ENCODE measurements around the gene CSPG4.
"Not testable (repeated sequence)": the region's sequence is repeated elsewhere in the genome, so short reads cannot be mapped to it uniquely, and the experiment has no call there.

Gene CSPG4

GRCh38 chr15:75647370-75648155, 65.1 kb downstream of the CSPG4 start, which contains the start of gene SNX33:
SNX33 (plus strand) TSS chr15:75647912; CDS start chr15:75649103, 1,191 bp downstream.
- peak; percentile 7 for DNase-seq

DNA sequence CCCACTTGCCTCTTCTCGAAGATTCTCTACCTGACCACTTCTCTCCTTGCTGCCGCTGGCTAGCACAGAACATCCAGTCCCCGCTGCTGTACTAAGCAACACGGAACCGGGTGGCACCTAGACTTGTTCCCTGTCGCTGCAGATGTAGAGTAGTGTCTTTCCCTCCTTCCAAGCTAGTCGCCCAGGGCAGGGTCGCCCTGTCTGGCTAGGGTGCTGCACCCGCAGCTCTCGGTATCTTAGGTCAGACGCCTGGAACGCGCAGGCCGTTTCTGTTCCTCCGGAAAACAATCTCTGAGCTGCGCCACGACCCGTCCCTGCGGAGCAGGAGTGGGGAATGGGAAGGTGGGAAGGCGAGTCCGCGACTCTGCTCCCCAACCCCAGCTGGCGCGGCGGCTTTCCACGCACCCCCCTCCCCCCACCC, 65.7 kb downstream of the CSPG4 start:
- DNase-seq, result no peak

DNA sequence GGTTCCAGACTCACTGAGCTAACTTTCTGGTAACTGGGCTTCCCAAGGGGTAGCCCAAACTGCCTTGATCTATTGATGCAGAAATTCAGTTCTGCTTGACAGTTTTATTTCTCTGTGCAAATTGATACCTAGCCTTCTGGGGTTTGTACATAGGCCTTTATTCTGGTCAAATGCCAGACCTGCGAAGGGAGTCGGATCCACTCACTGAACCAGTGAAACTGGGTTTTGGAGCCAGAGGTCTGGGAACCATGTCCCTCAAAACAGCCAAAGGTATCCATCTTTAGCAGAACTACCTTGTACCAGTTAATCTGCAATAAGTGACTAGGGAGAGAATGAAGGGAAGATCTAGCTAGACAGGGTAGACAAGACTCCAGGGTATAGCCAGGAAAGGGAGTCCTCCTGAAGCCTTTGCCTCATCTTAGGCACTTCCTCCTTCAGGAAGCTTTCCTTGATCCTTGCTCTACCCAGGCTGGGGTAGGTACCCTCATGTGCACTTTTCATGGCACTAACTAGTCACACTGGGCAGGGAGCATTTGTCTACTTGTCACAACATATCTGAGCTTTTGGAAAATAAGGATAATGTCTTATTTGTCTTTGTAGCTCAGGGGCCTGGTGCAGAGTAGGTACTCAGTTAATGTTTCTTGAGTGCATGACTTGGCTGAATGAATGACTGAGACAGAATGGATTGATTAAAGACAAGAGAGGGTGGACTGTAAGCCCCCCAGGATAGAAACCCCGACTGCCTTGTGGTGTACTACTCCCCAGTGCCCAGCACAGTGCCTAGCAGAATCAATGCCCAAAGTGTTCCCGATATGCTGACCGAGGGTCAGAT, 66.3 kb downstream of the CSPG4 start:
- DNase-seq, result no peak

DNA sequence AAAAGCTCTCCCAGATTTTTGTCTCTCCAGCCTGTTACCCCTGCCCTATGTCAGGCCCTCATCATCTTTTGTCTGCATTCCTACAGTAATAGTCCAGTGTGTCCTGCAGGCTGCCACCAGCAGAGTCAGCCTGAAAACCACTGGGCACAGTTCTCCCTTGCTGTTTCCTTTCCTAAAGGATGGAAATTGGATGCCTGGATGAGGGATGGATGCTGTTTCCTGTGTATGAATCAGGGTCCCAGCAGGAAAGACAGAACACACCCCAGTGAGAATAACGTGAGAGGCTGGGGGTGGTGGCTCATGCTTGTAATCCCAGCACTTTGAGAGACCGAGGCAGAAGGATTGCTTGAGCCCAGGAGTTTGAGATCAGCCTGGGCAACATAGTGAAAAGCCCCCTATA, 68.3 kb downstream of the CSPG4 start:
- no peak for DNase-seq

DNA sequence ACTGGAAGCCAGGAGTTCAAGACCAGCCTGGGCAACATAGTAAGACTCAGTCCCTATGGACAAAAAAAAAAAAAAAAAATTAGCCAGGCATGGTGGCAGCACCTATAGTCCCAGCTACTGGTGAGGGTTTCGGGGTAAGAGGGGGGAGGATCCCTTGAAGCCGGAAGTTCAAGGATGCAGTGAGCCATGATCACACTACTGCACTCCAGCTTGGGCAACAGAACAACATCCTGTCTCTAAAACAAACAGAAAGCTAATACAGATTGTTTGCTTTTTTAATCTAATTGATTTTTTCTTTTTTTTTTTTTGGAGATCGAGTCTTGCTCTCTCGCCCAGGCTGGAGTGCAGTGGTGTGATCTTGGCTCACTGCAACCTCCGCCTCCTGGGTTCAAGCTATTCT, 71.0 kb downstream of the CSPG4 start:
- no peak for DNase-seq

DNA sequence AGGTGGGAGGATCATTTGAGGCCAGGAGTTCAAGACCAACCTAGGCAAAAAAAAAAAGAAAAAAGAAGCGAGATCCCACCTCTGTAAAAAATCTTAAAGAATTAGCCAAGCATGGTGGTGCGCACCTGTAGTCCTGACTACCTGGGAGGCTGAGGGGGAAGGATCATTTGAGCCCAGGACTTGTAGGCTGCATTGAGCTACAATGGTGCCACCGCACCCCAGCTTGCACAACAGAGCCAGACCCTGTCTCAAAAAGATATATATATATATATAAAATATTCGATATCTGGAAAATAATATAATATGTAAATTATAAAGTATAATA, 71.5 kb downstream of the CSPG4 start:
- DNase-seq, result no peak

- peak; percentile 71 for DNase-seq
Measured at GRCh38 chr15:75640483-75641178, 72.0 kb downstream of the CSPG4 start.

- DNase-seq, result peak; percentile 94
Measured at GRCh38 chr15:75639709-75640482, 72.8 kb downstream of the CSPG4 start, which contains the start of gene IMP3. IMP3 (minus strand) TSS chr15:75640224; CDS start chr15:75640168, 56 bp downstream.

DNA sequence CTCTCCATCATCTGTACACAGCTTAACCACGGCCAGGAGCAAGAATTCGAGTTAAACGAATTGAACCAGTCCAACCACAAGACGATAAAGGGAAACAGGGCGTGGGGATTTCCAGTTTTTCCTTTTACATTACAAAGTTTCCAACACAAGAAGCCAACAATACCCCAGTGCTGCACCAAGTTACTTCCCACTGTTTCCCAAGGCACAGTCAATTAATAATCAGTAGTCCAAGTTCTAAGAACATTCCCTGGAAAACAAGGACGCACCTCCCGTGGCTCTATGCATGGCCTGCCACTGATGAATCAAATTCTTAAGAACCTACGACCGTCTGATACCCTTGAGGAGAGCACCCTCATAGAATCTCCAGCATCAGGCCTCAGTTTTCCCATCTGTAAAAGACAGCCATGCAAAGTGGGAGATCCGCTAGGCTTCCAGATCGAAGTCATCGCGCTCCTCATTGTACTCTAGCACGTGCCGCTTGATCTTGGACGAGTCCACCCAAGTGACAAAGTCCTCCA, 73.4 kb downstream of the CSPG4 start:
- DNase-seq, result no peak

DNA sequence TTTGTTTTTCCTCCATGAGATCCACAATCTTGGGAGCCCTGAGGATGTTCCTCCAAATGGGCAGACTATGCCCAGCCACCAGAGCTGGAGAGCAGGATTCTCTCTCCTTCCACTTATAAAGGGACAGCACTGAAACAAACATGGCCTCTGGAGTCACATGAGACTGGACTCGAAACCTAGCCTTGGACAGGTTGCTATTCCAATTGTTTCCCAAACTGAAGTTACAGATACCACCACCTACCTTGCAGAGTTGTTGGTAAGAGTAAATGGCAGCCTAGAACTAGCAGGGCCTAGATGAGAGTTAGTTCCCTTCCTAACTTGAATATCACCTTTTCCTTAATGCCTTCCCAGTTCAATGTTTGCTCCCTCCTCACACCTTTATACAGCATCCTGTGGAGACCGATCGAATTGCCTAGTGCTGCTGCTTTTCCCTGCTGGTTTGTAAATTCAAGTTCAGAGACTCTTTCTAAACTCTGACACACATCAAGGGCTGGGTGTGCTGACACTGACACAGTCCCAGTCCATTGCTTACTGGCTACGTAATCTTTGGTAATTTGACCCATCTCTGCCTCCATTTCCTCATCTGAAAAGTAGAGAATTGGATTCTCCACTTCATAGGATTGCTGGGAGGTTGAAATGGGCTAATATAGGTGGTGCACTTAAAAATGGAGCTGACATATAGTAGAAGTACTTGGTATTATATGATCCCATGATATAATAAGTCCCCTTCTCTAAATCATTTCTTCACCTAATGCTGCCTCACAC, 75.2 kb downstream of the CSPG4 start:
- no peak for DNase-seq

GRCh38 chr15:75636026-75636425, 76.6 kb downstream of the CSPG4 start:
- DNase-seq, result no peak

DNA sequence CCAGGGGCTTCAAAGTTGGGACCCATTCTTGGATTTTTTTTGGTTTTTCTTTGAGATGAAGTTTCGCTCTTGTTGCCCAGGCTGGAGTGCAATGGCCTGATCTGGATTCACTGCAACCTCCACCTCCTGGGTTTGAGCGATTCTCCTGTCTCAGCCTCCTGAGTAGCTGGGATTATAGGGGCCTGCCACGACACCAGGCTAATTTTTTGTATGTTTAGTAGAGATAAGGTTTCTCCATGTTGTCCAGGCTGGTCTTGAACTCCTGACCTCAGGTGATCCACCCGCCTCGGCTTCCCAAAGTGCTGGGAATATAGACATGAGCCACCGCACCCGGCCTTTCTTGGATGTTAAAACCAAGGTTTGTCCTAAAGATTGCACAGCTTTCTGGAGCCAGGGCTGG, 78.7 kb downstream of the CSPG4 start:
- not testable (repeated sequence) for DNase-seq

DNA sequence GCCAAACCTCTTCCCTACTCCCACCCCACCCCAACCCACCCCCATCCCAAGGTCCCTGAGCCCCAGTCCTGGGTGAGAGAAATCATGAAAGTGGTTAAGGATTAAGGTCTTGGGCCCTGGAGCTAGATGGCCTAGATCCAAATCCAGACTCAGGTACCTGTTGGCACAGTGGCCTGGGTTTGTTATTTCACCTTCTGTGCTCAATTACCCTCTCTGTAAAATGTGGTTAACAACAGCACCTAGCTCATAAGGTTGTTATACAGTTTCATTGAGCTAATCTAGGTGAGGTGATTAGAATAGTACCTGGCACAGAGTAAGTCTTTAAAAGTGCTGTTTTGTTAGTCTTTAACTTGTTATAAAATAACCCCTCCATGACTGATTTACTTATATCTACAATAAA, 80.7 kb downstream of the CSPG4 start:
- DNase-seq, result no peak

DNA sequence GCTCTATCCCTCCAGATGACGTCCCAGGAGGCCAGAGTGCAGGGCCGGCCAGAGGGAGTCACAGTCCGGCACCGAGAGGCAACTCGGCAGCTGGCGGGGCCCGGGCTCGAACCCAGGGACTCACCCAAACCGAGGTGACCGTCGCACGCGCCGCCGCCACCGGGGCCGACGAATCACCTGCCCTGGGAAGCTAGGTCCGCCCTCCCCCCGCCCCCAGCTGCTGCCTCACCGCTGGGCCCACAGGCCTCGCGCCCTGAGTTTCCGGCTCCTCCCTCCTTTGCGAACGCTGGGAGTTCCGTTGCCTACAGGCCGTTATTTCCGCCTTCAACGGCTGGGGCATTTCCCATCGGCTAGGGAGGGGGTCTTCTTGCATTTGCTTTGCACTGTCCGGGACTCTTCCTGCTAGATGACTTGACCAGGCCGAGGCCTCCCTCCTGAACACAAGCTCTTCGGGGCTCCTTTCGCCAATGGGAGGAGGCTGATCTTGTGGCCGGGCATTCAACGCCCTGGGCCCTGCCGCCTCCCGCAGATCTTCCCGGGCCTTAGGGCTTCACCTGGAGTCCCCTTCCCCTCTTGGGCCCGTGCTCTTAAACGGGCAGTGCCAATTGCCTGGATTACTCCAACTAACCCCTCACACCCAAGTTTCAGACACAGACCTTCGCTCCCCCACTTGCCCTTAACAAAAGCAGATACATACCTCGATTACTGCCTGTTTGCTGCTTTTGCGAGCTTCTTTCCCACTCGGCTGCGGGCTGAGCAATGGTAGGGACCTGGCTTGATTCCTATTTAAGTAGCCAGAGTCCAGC, 86.9 kb downstream of the CSPG4 start, which contains the start of gene SNUPN:
Gene SNUPN, minus strand, starts transcription at position 184 of the 806 bp plus-strand sequence. CDS start 4,674 bp downstream, outside the sequence.
- peak; percentile 85 for DNase-seq

All from NCI-H1092 treated with DMSO at 0.1 percent for 48 hours (cell line).